Testis (tissue), 2 donors: ENCODE measurements around the gene TEX22.

Experiments used
- CTCF ChIP-seq, 3 experiments: fragments of 450-650 bp in 2 of 3; fragments of 200-600 bp in 1 of 3; sonication (generic) in 1 of 3; IDR thresholded peaks; one replicate each; pipeline ENCODE4 v1.5.1; 2016 to 2019; ENCODE audit warnings: antibody characterized with exemption in 3 of 3, mild to moderate bottlenecking in 2 of 3, moderate library complexity in 1 of 3
- POLR2A ChIP-seq: fragments of 450-650 bp; IDR thresholded peaks from one replicate; pipeline ENCODE4 v1.6.1; 2017; ENCODE audit warnings: antibody characterized with exemption, mild to moderate bottlenecking, moderate library complexity

- TF ChIP-seq POLR2A (no peak), CTCF (IDR thresholded peaks at IDR 0.05) (no peak)
Observed at GRCh38 chr14:105456736-105457617, 58.6 kb downstream of the TEX22 start.
